CD4-positive, alpha-beta T cell (primary cell): ENCODE data around the gene PLEKHF1. TPM values are rescaled to one million over a fixed set of nuclear protein-coding genes. Genes with fewer than 3 reads are reported as not detected.

ENCODE experiments used
- ATAC-seq: fragments of 200-7000 bp; cut with Tn5 transposase; one replicate; pipeline ENCODE4 v1.10.0; 2022; ENCODE audit warnings: mild to moderate bottlenecking; ENCODE audit not compliant: poor library complexity
- CTCF ChIA-PET: fragments of 350-600 bp; sonication (Branson Sonifier 250); formaldehyde crosslinking; loops from one replicate; lab custom pipeline; 2021; ENCODE audit warnings: antibody characterized with exemption, inconsistent platforms; lab: Charles Lee
- POLR2A ChIA-PET: fragments of 350-600 bp; sonication (Branson Sonifier 250); formaldehyde crosslinking; loops from one replicate; lab custom pipeline; 2021; ENCODE audit warnings: antibody characterized with exemption, inconsistent platforms; lab: Charles Lee
- DNase-seq, 14 experiments: peaks; one replicate each; pipeline ENCODE4 v3.0.0-alpha.2; 2013 to 2020; ENCODE audit warnings: mixed read lengths in 2 of 14
- H3K27ac ChIP-seq, 2 donors: one replicate each; pipeline versions ENCODE4 v1.5.1 to v1.7.0; 2013; ENCODE audit warnings: low read length in 2 of 2, low read depth in 1 of 2, mild to moderate bottlenecking in 1 of 2
- H3K27me3 ChIP-seq, 2 experiments: 1 replicate in 1 of 2; 2 replicates in 1 of 2; pipeline versions ENCODE4 v1.6.1 to v1.7.0; 2013; ENCODE audit warnings: low read length in 2 of 2, control low read depth in 1 of 2, mild to moderate bottlenecking in 1 of 2, moderate library complexity in 1 of 2; ENCODE audit not compliant: insufficient read depth in 2 of 2, control insufficient read depth in 1 of 2
- H3K36me3 ChIP-seq: one replicate; pipeline ENCODE4 v1.6.1; 2013; ENCODE audit warnings: low read length, control low read depth; ENCODE audit not compliant: insufficient read depth
- H3K4me1 ChIP-seq: one replicate; pipeline ENCODE4 v1.6.1; 2013; ENCODE audit warnings: low read length, control low read depth; ENCODE audit not compliant: insufficient read depth
- H3K4me3 ChIP-seq: one replicate; pipeline ENCODE4 v1.5.1; 2013; ENCODE audit warnings: mild to moderate bottlenecking, low read length, moderate library complexity
- H3K9me3 ChIP-seq, 2 experiments: 1 replicate in 1 of 2; 2 replicates in 1 of 2; pipeline versions ENCODE4 v1.6.1 to v1.7.0; 2013; ENCODE audit warnings: low read length in 2 of 2, mild to moderate bottlenecking in 2 of 2, control low read depth in 1 of 2, moderate library complexity in 1 of 2; ENCODE audit not compliant: control insufficient read depth in 1 of 2, insufficient read depth in 1 of 2
- H3K27ac Mint-ChIP-seq: one replicate; pipeline ENCODE4 v1.8.0; 2020; ENCODE audit warnings: mixed read lengths
- H3K27me3 Mint-ChIP-seq: one replicate; pipeline ENCODE4 v1.8.0; 2021; ENCODE audit warnings: mixed read lengths
- H3K36me3 Mint-ChIP-seq: one replicate; pipeline ENCODE4 v1.8.0; 2021; ENCODE audit warnings: low read depth, mixed read lengths
- H3K4me1 Mint-ChIP-seq: one replicate; pipeline ENCODE4 v1.8.0; 2021; ENCODE audit warnings: low read depth, mixed read lengths
- H3K4me3 Mint-ChIP-seq: one replicate; pipeline ENCODE4 v1.8.0; 2020; ENCODE audit warnings: mild to moderate bottlenecking, mixed read lengths
- H3K9me3 Mint-ChIP-seq: one replicate; pipeline ENCODE4 v1.8.0; 2020; ENCODE audit warnings: mixed read lengths
- intact Hi-C, 2 experiments: fragments of 100-400 bp; cut with DNase I in 1 of 2; cut with micrococcal nuclease in 1 of 2; formaldehyde crosslinking; loops; one replicate each; pipeline versions ENCODE4 v1.15.1 to v1.9.0; 2023 to 2025; cut with DNase I, micrococcal nuclease
- total RNA-seq, 174 experiments: library from RNA in 2 of 174; stranded (reverse) in 2 of 174; gene quantifications; one replicate each; pipeline ENCODE4 v1.2.3 and lab custom pipeline; 2021 to 2026
- TF ChIP-seq, protein P1 (sequence below): fragments of 200-600 bp; IDR thresholded peaks from one replicate; pipeline ENCODE4 v1.8.0; 2022; ENCODE audit warnings: antibody characterized with exemption, mild to moderate bottlenecking

The PLEKHF1 gene
- total RNA-seq, 2 experiments from 2014 or later = 37.5 to 41.0 TPM

DNA sequence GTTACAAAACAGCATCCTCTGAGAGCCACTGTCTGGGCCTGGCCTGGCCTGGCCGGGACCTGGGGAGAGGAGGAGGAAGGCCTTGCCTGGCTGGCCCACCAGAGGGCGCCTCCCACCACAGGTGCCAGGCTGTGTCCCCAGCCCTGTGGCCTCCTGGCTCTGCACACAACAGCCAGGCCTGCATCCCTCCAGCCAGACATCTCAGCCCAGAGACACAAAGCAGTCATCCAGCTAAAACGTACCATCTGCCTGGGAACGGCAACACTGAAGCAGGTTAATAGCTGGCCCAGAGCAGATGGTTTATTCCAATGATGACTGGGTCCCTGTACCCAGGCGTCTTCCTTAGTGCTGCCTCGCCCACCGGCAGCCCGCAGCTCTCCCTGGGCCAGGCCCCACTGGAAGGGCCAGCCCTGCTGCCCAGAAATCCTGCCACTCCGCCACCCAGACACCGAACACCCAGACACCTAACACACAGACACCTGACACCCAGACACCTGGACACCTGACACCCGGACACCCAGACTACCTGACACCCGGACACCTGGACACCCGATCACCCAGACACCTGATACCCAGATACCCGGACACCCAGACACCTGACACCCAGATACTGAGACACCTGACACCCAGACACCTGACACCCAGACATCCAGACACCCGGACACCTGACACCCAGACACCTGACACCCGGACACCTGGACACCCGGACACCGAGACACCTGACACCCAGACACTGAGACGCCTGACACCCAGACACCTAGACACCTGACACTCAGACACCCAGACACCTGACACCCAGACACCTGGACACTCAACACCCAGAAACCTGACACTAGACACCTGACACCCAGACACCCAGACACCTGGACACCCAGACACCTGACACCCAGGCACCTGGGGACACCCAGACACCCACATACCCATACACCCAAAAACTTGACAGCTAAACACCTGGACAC, 29.7 kb downstream of the PLEKHF1 start:
- H3K4me1 ChIP-seq = peaks cover 24% of the 10 kb centered on the region
- Mint-ChIP-seq H3K27ac (peak overlapping the region; percentile 61), H3K9me3 (no peaks in the 10 kb centered on the region), H3K27me3 (no peaks in the 10 kb centered on the region), H3K36me3 (no peaks in the 10 kb centered on the region), H3K4me1 (peaks cover 18% of the 10 kb centered on the region), H3K4me3 (no peak overlapping the region)
- no peak overlapping the region for H3K27ac ChIP-seq
- DNase-seq (peak; percentile 73 to 90 (median 80)), ATAC-seq (peak; percentile 95)
- intact Hi-C loops = loop anchor here (1.0 to 10.0 kb wide), 2 partner anchors 21 to 230 kb away; no protein-coding TSS in a partner anchor
- POLR2A ChIA-PET = interaction anchor here (0.6 to 4.8 kb wide), 6 partner anchors 12 to 89 kb away, joined by 3 to 75 read pairs (median 3); partner anchors contain the start of genes C19orf12 and POP4
- no peaks in the 10 kb centered on the region for H3K36me3 ChIP-seq
- H3K4me3 ChIP-seq = no peak overlapping the region
- TF ChIP-seq, protein P1, sequence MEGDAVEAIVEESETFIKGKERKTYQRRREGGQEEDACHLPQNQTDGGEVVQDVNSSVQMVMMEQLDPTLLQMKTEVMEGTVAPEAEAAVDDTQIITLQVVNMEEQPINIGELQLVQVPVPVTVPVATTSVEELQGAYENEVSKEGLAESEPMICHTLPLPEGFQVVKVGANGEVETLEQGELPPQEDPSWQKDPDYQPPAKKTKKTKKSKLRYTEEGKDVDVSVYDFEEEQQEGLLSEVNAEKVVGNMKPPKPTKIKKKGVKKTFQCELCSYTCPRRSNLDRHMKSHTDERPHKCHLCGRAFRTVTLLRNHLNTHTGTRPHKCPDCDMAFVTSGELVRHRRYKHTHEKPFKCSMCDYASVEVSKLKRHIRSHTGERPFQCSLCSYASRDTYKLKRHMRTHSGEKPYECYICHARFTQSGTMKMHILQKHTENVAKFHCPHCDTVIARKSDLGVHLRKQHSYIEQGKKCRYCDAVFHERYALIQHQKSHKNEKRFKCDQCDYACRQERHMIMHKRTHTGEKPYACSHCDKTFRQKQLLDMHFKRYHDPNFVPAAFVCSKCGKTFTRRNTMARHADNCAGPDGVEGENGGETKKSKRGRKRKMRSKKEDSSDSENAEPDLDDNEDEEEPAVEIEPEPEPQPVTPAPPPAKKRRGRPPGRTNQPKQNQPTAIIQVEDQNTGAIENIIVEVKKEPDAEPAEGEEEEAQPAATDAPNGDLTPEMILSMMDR = peak; percentile 92
- CTCF ChIA-PET = interaction anchor here (0.8 to 4.5 kb wide), 7 partner anchors 21 to 89 kb away, joined by 3 to 48 read pairs (median 4); partner anchors contain the start of genes C19orf12, PLEKHF1 and POP4
- no peaks in the 10 kb centered on the region for H3K27me3 ChIP-seq
- peaks cover 0 to 4% of the 10 kb centered on the region in 2 experiments for H3K9me3 ChIP-seq

DNA sequence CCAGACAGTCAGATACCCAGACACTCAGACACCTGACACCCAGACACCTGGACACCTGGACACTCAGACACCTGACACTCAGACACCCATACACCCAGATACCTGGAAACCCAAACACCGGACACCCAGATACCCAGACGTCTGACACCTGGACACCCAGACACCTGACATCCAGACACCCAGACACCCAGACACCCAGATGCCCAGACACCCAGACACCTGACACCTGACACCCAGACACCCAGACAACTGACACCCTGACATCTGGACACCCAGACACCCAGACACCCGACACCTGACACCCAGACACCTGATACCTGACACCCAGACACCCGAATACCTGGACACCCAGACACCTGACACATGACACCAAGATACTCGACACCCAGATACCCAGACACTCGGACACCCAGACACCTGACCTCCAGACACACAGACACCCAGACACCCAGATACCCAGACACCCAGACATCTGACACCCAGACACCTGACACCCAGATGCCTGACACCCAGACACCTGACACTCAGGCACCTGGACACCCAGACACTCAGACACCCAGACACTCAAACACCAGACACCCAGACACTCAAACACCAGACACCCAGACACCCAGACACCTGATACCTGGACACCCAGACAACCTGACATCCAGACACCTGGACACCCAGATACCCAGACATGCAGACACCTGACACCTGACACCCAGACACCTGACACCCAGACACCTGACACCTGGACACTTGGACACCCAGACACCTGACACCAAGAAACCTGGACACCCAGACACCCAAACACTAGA, 30.7 kb downstream of the PLEKHF1 start:
- ChIA-PET POLR2A (interaction anchor here (1.2 to 4.8 kb wide), 2 partner anchors 16 to 19 kb away, joined by 3 to 75 read pairs; partner anchors contain the start of gene C19orf12), CTCF (interaction anchor here (1.0 to 4.5 kb wide), 2 partner anchors 20 to 24 kb away, joined by 3 to 48 read pairs; partner anchors contain the start of gene C19orf12)
- peaks cover 2% of the 10 kb centered on the region for H3K36me3 Mint-ChIP-seq
- ATAC-seq (no peak), DNase-seq (peak in 1 of 14 experiments; percentile 51)
- peaks cover 15% of the 10 kb centered on the region for H3K4me1 Mint-ChIP-seq
- no peaks in the 10 kb centered on the region for H3K9me3 Mint-ChIP-seq
- Histone ChIP-seq H3K9me3 (no peaks in the 10 kb centered on the region), H3K4me3 (no peak overlapping the region), H3K27me3 (no peaks in the 10 kb centered on the region), H3K36me3 (no peaks in the 10 kb centered on the region), H3K4me1 (peaks cover 18% of the 10 kb centered on the region), H3K27ac (peak overlapping the region in 1 of 2 donors; percentile 9)
- H3K27me3 Mint-ChIP-seq = no peaks in the 10 kb centered on the region
- intact Hi-C loops = loop anchor here in 1 of 2 experiments (10.0 kb wide), 1 partner anchor 231 kb away; no protein-coding TSS in a partner anchor
- no peak overlapping the region for H3K4me3 Mint-ChIP-seq
- TF ChIP-seq, protein P1 = no peak
- peak overlapping the region; percentile 61 for H3K27ac Mint-ChIP-seq

DNA sequence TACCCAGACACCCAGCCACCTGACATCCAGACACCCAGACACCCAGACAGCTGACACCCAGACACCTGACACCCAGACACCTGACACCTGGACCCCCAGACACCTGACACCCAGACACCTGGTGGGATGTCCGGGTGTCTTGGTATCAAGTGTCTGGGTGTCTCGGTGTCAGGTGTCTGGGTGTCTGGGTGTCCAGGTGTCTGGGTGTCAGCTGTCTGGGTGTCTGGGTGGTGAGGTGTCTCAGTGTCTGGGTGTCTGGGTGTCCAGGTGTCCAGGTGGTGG, 31.2 kb downstream of the PLEKHF1 start:
- ATAC-seq (no peak), DNase-seq (peak in 1 of 14 experiments; percentile 51)
- Histone ChIP-seq H3K36me3 (peaks cover 3% of the 10 kb centered on the region), H3K9me3 (no peaks in the 10 kb centered on the region), H3K4me1 (peaks cover 17% of the 10 kb centered on the region), H3K4me3 (no peak overlapping the region), H3K27me3 (no peaks in the 10 kb centered on the region), H3K27ac (peak overlapping the region in 1 of 2 donors; percentile 13)
- ChIA-PET CTCF (no interaction called here), POLR2A (no interaction called here)
- Mint-ChIP-seq H3K27ac (peak overlapping the region; percentile 61), H3K36me3 (peaks cover 8% of the 10 kb centered on the region), H3K4me3 (no peak overlapping the region), H3K4me1 (peaks cover 12% of the 10 kb centered on the region), H3K9me3 (no peaks in the 10 kb centered on the region), H3K27me3 (no peaks in the 10 kb centered on the region)
- intact Hi-C loops = loop anchor here in 1 of 2 experiments (10.0 kb wide), 1 partner anchor 232 kb away; no protein-coding TSS in a partner anchor
- TF ChIP-seq, protein P1 = no peak
